ENCODE measurements around the gene FBXO34. TPM values are rescaled to one million over a fixed set of nuclear protein-coding genes. Genes with fewer than 3 reads are reported as not detected.

The FBXO34 gene
- total RNA-seq, 1 donor from 2014 or later = 32.4 TPM

- DNase-seq (ENCODE audit: low spot score, unreplicated experiment) = no peak
These were observed 30.4 kb downstream of the FBXO34 start for GRCh38 chr14:55301437-55302121.

DNA sequence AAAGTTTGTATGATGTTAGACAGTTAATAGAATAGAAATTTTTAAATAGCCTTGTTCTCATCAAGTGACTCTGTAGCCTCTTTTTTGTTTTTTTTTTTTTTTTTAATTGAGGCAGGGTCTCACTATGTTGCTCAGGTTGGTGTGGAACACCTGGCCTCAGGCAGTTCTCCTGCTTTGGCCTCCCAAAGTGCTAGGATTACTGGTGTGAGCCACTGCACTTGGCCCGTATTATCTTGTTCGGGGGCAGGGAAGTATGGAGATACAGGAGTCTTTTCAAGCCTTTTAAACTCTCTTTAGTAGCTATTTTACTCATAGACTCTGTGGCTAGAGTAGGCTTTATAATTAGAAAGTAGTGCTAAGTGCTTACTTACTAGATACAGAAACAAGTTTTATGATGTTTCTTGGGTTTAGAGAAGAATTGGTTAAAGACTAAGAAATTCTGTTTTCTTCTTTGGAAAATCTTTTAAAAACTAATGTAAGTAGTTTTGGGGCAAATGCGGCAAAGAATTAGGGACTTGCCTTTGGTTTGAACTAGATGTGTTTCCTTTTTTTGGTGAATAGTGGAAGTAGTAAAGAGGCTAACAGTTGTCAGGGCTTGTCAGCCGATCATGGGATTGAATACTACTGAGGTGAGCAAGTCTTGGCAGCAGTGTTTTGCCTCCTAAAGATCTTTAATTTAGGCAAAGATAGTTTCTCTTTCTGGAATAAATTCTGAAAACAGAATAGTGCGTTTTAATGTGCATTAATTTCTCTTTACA is 31.3 kb downstream of the FBXO34 start:
- TF ChIP-seq CTCF (IDR thresholded peaks at IDR 0.05; ENCODE audit: unreplicated experiment) = no peak
- no peak for DNase-seq (ENCODE audit: low spot score, unreplicated experiment)
- H3K9me3 Mint-ChIP-seq (ENCODE audit: low read depth) = no peaks in the 10 kb centered on the region
- H3K27me3 Mint-ChIP-seq = no peaks in the 10 kb centered on the region
- H3K27ac Mint-ChIP-seq = no peak overlapping the region
- peaks cover 10% of the 10 kb centered on the region for H3K36me3 Mint-ChIP-seq (ENCODE audit: insufficient read depth)
- H3K4me1 Mint-ChIP-seq (ENCODE audit: low read depth) = peaks cover 20% of the 10 kb centered on the region
- H3K4me3 Mint-ChIP-seq (ENCODE audit: low read depth) = no peak overlapping the region

More at GRCh38 chr14:55301437-55302121, 30.4 kb downstream of the FBXO34 start:
- TF ChIP-seq CTCF (IDR thresholded peaks at IDR 0.05; ENCODE audit: unreplicated experiment) = no peak
- Mint-ChIP-seq H3K9me3 (ENCODE audit: low read depth) (no peaks in the 10 kb centered on the region), H3K4me3 (ENCODE audit: low read depth) (no peak overlapping the region), H3K27me3 (no peaks in the 10 kb centered on the region), H3K27ac (no peak overlapping the region), H3K36me3 (ENCODE audit: insufficient read depth) (peaks cover 10% of the 10 kb centered on the region), H3K4me1 (ENCODE audit: low read depth) (peaks cover 16% of the 10 kb centered on the region)

DNA sequence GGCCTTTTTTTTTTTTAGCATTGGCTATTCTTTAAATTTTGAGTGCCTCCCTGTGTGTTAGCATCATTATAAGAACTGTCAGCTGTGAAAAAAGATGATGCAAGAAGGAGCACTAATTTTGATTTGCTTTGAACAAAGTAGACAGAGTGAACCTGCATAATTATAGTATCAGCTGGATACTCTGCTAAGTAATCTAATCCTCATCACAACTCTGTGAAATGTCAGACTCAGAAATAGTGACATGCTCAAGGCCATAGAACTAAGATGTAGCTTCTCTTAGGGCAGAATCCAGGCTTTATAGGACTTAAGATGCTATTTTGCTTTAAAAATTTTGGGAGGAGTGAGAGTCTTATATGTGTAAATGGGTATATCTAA is 31.9 kb downstream of the FBXO34 start:
- no peak for TF ChIP-seq CTCF (IDR thresholded peaks at IDR 0.05; ENCODE audit: unreplicated experiment)
- H3K9me3 Mint-ChIP-seq (ENCODE audit: low read depth) = no peaks in the 10 kb centered on the region
- H3K4me3 Mint-ChIP-seq (ENCODE audit: low read depth) = no peak overlapping the region
- H3K4me1 Mint-ChIP-seq (ENCODE audit: low read depth) = peaks cover 18% of the 10 kb centered on the region
- no peaks in the 10 kb centered on the region for H3K27me3 Mint-ChIP-seq
- no peak for DNase-seq (ENCODE audit: low spot score, unreplicated experiment)
- H3K36me3 Mint-ChIP-seq (ENCODE audit: insufficient read depth) = peaks cover 8% of the 10 kb centered on the region
- no peak overlapping the region for H3K27ac Mint-ChIP-seq

GRCh38 chr14:55303691-55304145 is 32.5 kb downstream of the FBXO34 start:
- no peak for TF ChIP-seq CTCF (IDR thresholded peaks at IDR 0.05; ENCODE audit: unreplicated experiment)
- no peak overlapping the region for H3K4me3 Mint-ChIP-seq (ENCODE audit: low read depth)
- H3K27ac Mint-ChIP-seq = no peak overlapping the region
- H3K4me1 Mint-ChIP-seq (ENCODE audit: low read depth) = peaks cover 17% of the 10 kb centered on the region
- H3K9me3 Mint-ChIP-seq (ENCODE audit: low read depth) = no peaks in the 10 kb centered on the region
- no peak for DNase-seq (ENCODE audit: low spot score, unreplicated experiment)
- H3K36me3 Mint-ChIP-seq (ENCODE audit: insufficient read depth) = peaks cover 5% of the 10 kb centered on the region
- H3K27me3 Mint-ChIP-seq = no peaks in the 10 kb centered on the region

- no peaks in the 10 kb centered on the region for H3K27me3 Mint-ChIP-seq
- no peak overlapping the region for H3K4me3 Mint-ChIP-seq (ENCODE audit: low read depth)
- no peak overlapping the region for H3K27ac Mint-ChIP-seq
- TF ChIP-seq CTCF (IDR thresholded peaks at IDR 0.05; ENCODE audit: unreplicated experiment) = no peak
- DNase-seq (ENCODE audit: low spot score, unreplicated experiment) = no peak
- peaks cover 16% of the 10 kb centered on the region for H3K9me3 Mint-ChIP-seq (ENCODE audit: low read depth)
- H3K4me1 Mint-ChIP-seq (ENCODE audit: low read depth) = peaks cover 20% of the 10 kb centered on the region
- peaks cover 19% of the 10 kb centered on the region for H3K36me3 Mint-ChIP-seq (ENCODE audit: insufficient read depth)
These were observed 35.8 kb downstream of the FBXO34 start for GRCh38 chr14:55306938-55307589.
